HUDEP-2 (cell line): ENCODE results near the gene MYO9B.
A peak's percentile ranks its signal among the peaks of the same experiment; 100 is the strongest.
"Not testable (repeated sequence)": the region's sequence is repeated elsewhere in the genome, so short reads cannot be mapped to it uniquely, and the experiment has no call there.

ENCODE experiments used
- DNase-seq, 76 experiments: peaks; one replicate each; lab custom pipeline; 2025; ENCODE audit not compliant: unreplicated experiment in 76 of 76; lab: John Stamatoyannopoulos, UW

The MYO9B gene

GRCh38 chr19:17172624-17173345 is 97.2 kb downstream of the MYO9B start:
- no peak for DNase-seq

GRCh38 chr19:17178291-17178690 is 102.7 kb downstream of the MYO9B start:
- no peak for DNase-seq

- DNase-seq: no peak
Observed at GRCh38 chr19:17180997-17181702, 105.6 kb downstream of the MYO9B start.

- no peak for DNase-seq
Observed at GRCh38 chr19:17183271-17183761, 107.7 kb downstream of the MYO9B start.

GRCh38 chr19:17183858-17184321 is 108.3 kb downstream of the MYO9B start:
- DNase-seq: no peak

- DNase-seq: no peak
Observed at GRCh38 chr19:17184371-17184841, 108.8 kb downstream of the MYO9B start.

- no peak for DNase-seq
Observed at GRCh38 chr19:17185590-17185989, 110.0 kb downstream of the MYO9B start.

GRCh38 chr19:17191736-17192135 is 116.2 kb downstream of the MYO9B start:
- not testable (repeated sequence) for DNase-seq

GRCh38 chr19:17192751-17193150 is 117.2 kb downstream of the MYO9B start:
- no peak for DNase-seq

GRCh38 chr19:17194608-17195007 is 119.0 kb downstream of the MYO9B start:
- no peak for DNase-seq

- no peak for DNase-seq
Observed at GRCh38 chr19:17195106-17195505, 119.5 kb downstream of the MYO9B start.

GRCh38 chr19:17196610-17197009 is 121.0 kb downstream of the MYO9B start:
- no peak for DNase-seq

GRCh38 chr19:17197666-17198065 is 122.1 kb downstream of the MYO9B start:
- DNase-seq: no peak

- no peak for DNase-seq
Observed at GRCh38 chr19:17200408-17201079, 125.0 kb downstream of the MYO9B start.

- DNase-seq: peak in 32 of 76 experiments; percentile 4 to 56 (median 32)
Observed at GRCh38 chr19:17202249-17202648, 126.7 kb downstream of the MYO9B start.

- no peak for DNase-seq
Observed at GRCh38 chr19:17202713-17203112, 127.1 kb downstream of the MYO9B start.

GRCh38 chr19:17205237-17206140 is 129.9 kb downstream of the MYO9B start:
- DNase-seq: peak in 70 of 76 experiments; percentile 26 to 84 (median 64)

GRCh38 chr19:17206736-17207581 is 131.4 kb downstream of the MYO9B start:
- no peak for DNase-seq
